ENCODE results near the gene PERM1. TPM values are rescaled to one million over a fixed set of nuclear protein-coding genes. Genes with fewer than 3 reads are reported as not detected.

PERM1 gene
- total and polyA plus RNA-seq, 2 of the 8 experiments (the other 6 are each of a cell fraction or from before 2014, with no cell fraction given), result not detected

DNA sequence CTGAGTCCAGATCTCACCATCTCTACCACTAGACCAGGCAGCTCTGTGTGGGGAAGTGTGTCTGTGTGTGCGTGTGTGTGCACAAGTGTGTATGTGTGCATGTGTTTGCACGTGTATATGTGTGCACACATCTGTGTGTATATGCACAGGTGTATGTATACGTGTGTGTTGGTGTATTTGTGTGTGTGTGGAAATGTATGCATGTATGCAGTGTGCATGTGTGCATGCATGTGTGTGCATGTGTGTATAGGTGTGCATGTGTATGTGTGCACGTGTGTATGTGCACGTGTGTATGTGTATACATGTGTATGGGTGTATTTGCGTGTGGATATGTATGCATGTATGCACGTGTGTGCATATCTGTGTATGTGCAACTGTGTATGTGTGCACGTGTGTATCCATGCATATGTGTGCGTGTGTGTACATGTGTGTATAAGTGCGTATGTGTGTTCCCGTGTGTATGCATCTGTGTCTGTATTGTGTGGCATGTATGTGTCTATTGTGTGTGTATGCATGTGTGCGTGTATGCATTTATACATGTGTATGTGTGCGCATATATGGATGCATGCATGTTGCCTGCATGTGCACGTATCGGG, 12.5 kb downstream of the PERM1 start (continued):
- no peak for TF ChIP-seq CTBP2 (IDR thresholded peaks at IDR 0.05; ENCODE audit: borderline replicate concordance, insufficient read depth, insufficient read length, low read length)
- TF ChIP-seq BACH1 (IDR thresholded peaks at IDR 0.05; ENCODE audit: low read length), result no peak
- no peak for TF ChIP-seq PHF8 (conservative IDR thresholded peaks at IDR 0.05; ENCODE audit: low read depth, low read length)
